ENCODE data around the gene GIT2. TPM values are rescaled to one million over a fixed set of nuclear protein-coding genes. Genes with fewer than 3 reads are reported as not detected.

Gene GIT2
- total RNA-seq, 1 donor from 2014 or later: 42.6 TPM

- H3K36me3 Mint-ChIP-seq: peaks cover 37% of the 10 kb centered on the region
Measured at GRCh38 chr12:109953656-109954055, 42.5 kb downstream of the GIT2 start.

GRCh38 chr12:109952873-109953272 lies 43.3 kb downstream of the GIT2 start:
- no peaks in the 10 kb centered on the region for H3K27me3 Mint-ChIP-seq (ENCODE audit: low read depth)
- DNase-seq (ENCODE audit: low spot score in 2 of 2, unreplicated experiment in 2 of 2): no peak
- H3K36me3 Mint-ChIP-seq: peaks cover 37% of the 10 kb centered on the region
- no peaks in the 10 kb centered on the region for H3K9me3 Mint-ChIP-seq
- no peak for TF ChIP-seq CTCF (IDR thresholded peaks at IDR 0.05; ENCODE audit: unreplicated experiment)
- no peak overlapping the region for H3K4me3 Mint-ChIP-seq
- no peak overlapping the region for H3K27ac Mint-ChIP-seq
- peaks cover 11% of the 10 kb centered on the region for H3K4me1 Mint-ChIP-seq

More at GRCh38 chr12:109953656-109954055, 42.5 kb downstream of the GIT2 start:
- Mint-ChIP-seq H3K27me3 (ENCODE audit: low read depth) (no peaks in the 10 kb centered on the region), H3K9me3 (no peaks in the 10 kb centered on the region), H3K4me3 (no peak overlapping the region), H3K4me1 (peaks cover 11% of the 10 kb centered on the region), H3K27ac (no peak overlapping the region)
- no peak for DNase-seq (ENCODE audit: low spot score in 2 of 2, unreplicated experiment in 2 of 2)
- TF ChIP-seq CTCF (IDR thresholded peaks at IDR 0.05; ENCODE audit: unreplicated experiment): no peak

- H3K36me3 Mint-ChIP-seq: peaks cover 36% of the 10 kb centered on the region
- TF ChIP-seq CTCF (IDR thresholded peaks at IDR 0.05; ENCODE audit: unreplicated experiment): no peak
- H3K9me3 Mint-ChIP-seq: no peaks in the 10 kb centered on the region
- DNase-seq (ENCODE audit: low spot score in 2 of 2, unreplicated experiment in 2 of 2): no peak
- H3K4me3 Mint-ChIP-seq: no peak overlapping the region
- no peak overlapping the region for H3K27ac Mint-ChIP-seq
- no peaks in the 10 kb centered on the region for H3K27me3 Mint-ChIP-seq (ENCODE audit: low read depth)
- H3K4me1 Mint-ChIP-seq: peaks cover 11% of the 10 kb centered on the region
Measured at GRCh38 chr12:109952160-109952858, 43.9 kb downstream of the GIT2 start.

GRCh38 chr12:109951751-109952150 lies 44.4 kb downstream of the GIT2 start:
- Mint-ChIP-seq H3K27me3 (ENCODE audit: low read depth) (no peaks in the 10 kb centered on the region), H3K4me1 (peaks cover 12% of the 10 kb centered on the region), H3K27ac (peak overlapping the region; percentile 53), H3K4me3 (no peak overlapping the region), H3K36me3 (peaks cover 33% of the 10 kb centered on the region), H3K9me3 (no peaks in the 10 kb centered on the region)
- DNase-seq (ENCODE audit: low spot score in 2 of 2, unreplicated experiment in 2 of 2): no peak
- no peak for TF ChIP-seq CTCF (IDR thresholded peaks at IDR 0.05; ENCODE audit: unreplicated experiment)

GRCh38 chr12:109951136-109951535 lies 45.0 kb downstream of the GIT2 start:
- Mint-ChIP-seq H3K36me3 (peaks cover 32% of the 10 kb centered on the region), H3K27ac (peak overlapping the region; percentile 44), H3K9me3 (no peaks in the 10 kb centered on the region), H3K27me3 (ENCODE audit: low read depth) (no peaks in the 10 kb centered on the region), H3K4me1 (peaks cover 16% of the 10 kb centered on the region), H3K4me3 (no peak overlapping the region)
- no peak for TF ChIP-seq CTCF (IDR thresholded peaks at IDR 0.05; ENCODE audit: unreplicated experiment)
- DNase-seq (ENCODE audit: low spot score in 2 of 2, unreplicated experiment in 2 of 2): no peak
